Stimulated activated CD4-positive, alpha-beta T cell treated with anti-CD3 and anti-CD28 coated beads, Interleukin-1b, Interleukin-23, amount 100 ng/mL, for 1 hour (primary cell): ENCODE data around the gene FAM50A.
A peak's percentile ranks its signal among the peaks of the same experiment; 100 is the strongest.
"Not testable (repeated sequence)": the region's sequence is repeated elsewhere in the genome, so short reads cannot be mapped to it uniquely, and the experiment has no call there.

Experiments
- DNase-seq, 2 donors: peaks; one replicate each; pipeline ENCODE4 v3.0.0-alpha.2; 2020; ENCODE audit warnings: low read depth in 2 of 2

Gene FAM50A

GRCh38 chrX:154484255-154485149, 40.6 kb downstream of the FAM50A start:
- DNase-seq, result no peak

GRCh38 chrX:154485150-154486051, 41.5 kb downstream of the FAM50A start:
- DNase-seq, result no peak

- DNase-seq, result no peak
Observed at GRCh38 chrX:154486052-154486395, 42.1 kb downstream of the FAM50A start.

GRCh38 chrX:154486396-154487207, 42.7 kb downstream of the FAM50A start, which contains the start of gene UBL4A:
Gene UBL4A (minus strand): TSS chrX:154486615. CDS start chrX:154486584, 31 bp downstream.
- peak in 1 of 2 donors; percentile 27 for DNase-seq

- DNase-seq, result no peak
Observed at GRCh38 chrX:154487518-154488290, 43.8 kb downstream of the FAM50A start.

GRCh38 chrX:154488336-154489075, 44.6 kb downstream of the FAM50A start:
- DNase-seq, result no peak

- DNase-seq, result no peak
Observed at GRCh38 chrX:154489182-154489581, 45.2 kb downstream of the FAM50A start.

GRCh38 chrX:154490021-154490413, 46.1 kb downstream of the FAM50A start:
- no peak for DNase-seq

GRCh38 chrX:154490414-154491083, 46.6 kb downstream of the FAM50A start, which contains the start of gene SLC10A3:
Gene SLC10A3 (minus strand): TSS chrX:154490629. CDS start chrX:154488940, 1,689 bp downstream.
- DNase-seq, result peak; percentile 66 to 76

- DNase-seq, result no peak
Observed at GRCh38 chrX:154494715-154495114, 50.8 kb downstream of the FAM50A start.

GRCh38 chrX:154495472-154495922, 51.6 kb downstream of the FAM50A start:
- DNase-seq, result no peak

GRCh38 chrX:154496591-154497137, 52.7 kb downstream of the FAM50A start:
- DNase-seq, result not testable (repeated sequence)
